HCT116 (cell line): ENCODE results near the gene CH25H. TPM values are rescaled to one million over a fixed set of nuclear protein-coding genes. Genes with fewer than 3 reads are reported as not detected.

Experiments used
- ATAC-seq: fragments of 200-7000 bp; cut with Tn5 transposase; 2 replicates; pipeline ENCODE4 v1.9.1; 2020; ENCODE audit warnings: mild to moderate bottlenecking, moderate library complexity
- BruUV-seq: library from RNA; stranded (reverse); fragments of 400-500 nt; replicated peaks from 2 replicates; lab custom pipeline; 2021; lab: Mats Ljungman, UMichigan
- CTCF ChIA-PET: fragments of 300-600 bp; sonication (Branson Sonifier 250); formaldehyde crosslinking; loops from one replicate; lab custom pipeline; 2021; ENCODE audit warnings: antibody characterized with exemption; lab: Charles Lee
- POLR2A ChIA-PET: fragments of 300-600, 350-600 bp; sonication (Branson Sonifier 250); formaldehyde crosslinking; loops from one replicate; lab custom pipeline; 2021; ENCODE audit warnings: antibody characterized with exemption; lab: Charles Lee
- RAD21 ChIA-PET, 2 experiments: fragments of 300-600 bp; sonication (Branson Sonifier 250); formaldehyde crosslinking; loops; one replicate each; lab custom pipeline; 2023; ENCODE audit warnings: low total read pairs in 2 of 2; ENCODE audit not compliant: uncharacterized antibody in 2 of 2, unreplicated experiment in 2 of 2, low non-redundant PET in 1 of 2; lab: Charles Lee
- DNase-seq: peaks from one replicate; pipeline ENCODE4 v3.0.0-alpha.2; 2010; ENCODE audit warnings: low read depth, low spot score
- H2AFZ ChIP-seq: fragments of 200-600 bp; shearing (Covaris generic), sonication (generic); 2 replicates; pipeline ENCODE4 v1.6.1; 2017; ENCODE audit warnings: low read depth, mixed run types, mixed read lengths, antibody characterized with exemption, low read length; ENCODE audit not compliant: poor library complexity, severe bottlenecking
- H3K27ac ChIP-seq: 2 replicates; pipeline ENCODE4 v1.5.1; 2012; ENCODE audit warnings: low read depth, low read length
- H3K27me3 ChIP-seq: fragments of 200-600 bp; sonication (generic); 2 replicates; pipeline ENCODE4 v1.6.1; 2016; ENCODE audit warnings: mixed run types, low read length, mixed read lengths; ENCODE audit not compliant: insufficient read depth
- H3K36me3 ChIP-seq, 2 experiments: fragments of 200-500 bp in 1 of 2; fragments of 200-600 bp in 1 of 2; sonication (Bioruptor generic) in 1 of 2; sonication (generic) in 1 of 2; 2 replicates each; pipeline versions ENCODE4 v1.5.1 to v1.6.1; 2014 to 2016; ENCODE audit warnings: low read length in 2 of 2, inconsistent platforms in 1 of 2, mixed read lengths in 1 of 2, mixed run types in 1 of 2; ENCODE audit not compliant: insufficient read depth in 2 of 2, control insufficient read depth in 1 of 2
- H3K4me1 ChIP-seq, 2 experiments: fragments of 200-600 bp in 1 of 2; sonication (generic) in 1 of 2; 2 replicates each; pipeline versions ENCODE4 v1.5.1 to v1.6.1; 2012 to 2017; ENCODE audit warnings: low read length in 2 of 2, inconsistent platforms in 1 of 2, mild to moderate bottlenecking in 1 of 2, mixed read lengths in 1 of 2, mixed run types in 1 of 2, moderate library complexity in 1 of 2; ENCODE audit not compliant: insufficient read depth in 2 of 2, control insufficient read depth in 1 of 2
- H3K4me2 ChIP-seq: fragments of 200-600 bp; sonication (generic); 2 replicates; pipeline ENCODE4 v1.6.1; 2017; ENCODE audit warnings: mixed run types, low read length, mixed read lengths
- H3K4me3 ChIP-seq, 2 experiments: fragments of 200-600 bp in 1 of 2; sonication (generic) in 1 of 2; replicated peaks in 1 of 2; 2 replicates each; pipeline ENCODE4 v1.5.1; 2011 to 2016; ENCODE audit warnings: low read length in 2 of 2, control low read depth in 1 of 2, low read depth in 1 of 2, mild to moderate bottlenecking in 1 of 2, mixed read lengths in 1 of 2, mixed run types in 1 of 2
- H3K79me2 ChIP-seq: fragments of 200-600 bp; sonication (generic); 2 replicates; pipeline ENCODE4 v1.6.1; 2017; ENCODE audit warnings: mild to moderate bottlenecking, mixed run types, low read length, moderate library complexity, mixed read lengths; ENCODE audit not compliant: insufficient read depth
- H3K9ac ChIP-seq: fragments of 200-600 bp; sonication (generic); 2 replicates; pipeline ENCODE4 v1.6.1; 2016; ENCODE audit warnings: low read length, mixed read lengths
- H3K9me2 ChIP-seq: fragments of 200-600 bp; sonication (generic), shearing (Covaris generic); 2 replicates; pipeline ENCODE4 v1.6.1; 2017; ENCODE audit warnings: mixed run types, mild to moderate bottlenecking, moderate library complexity; ENCODE audit not compliant: insufficient read depth
- H3K9me3 ChIP-seq, 2 experiments: fragments of 200-500 bp in 1 of 2; fragments of 200-600 bp in 1 of 2; sonication (Bioruptor generic) in 1 of 2; sonication (generic) in 1 of 2; 2 replicates each; pipeline ENCODE4 v1.6.1; 2014 to 2017; ENCODE audit warnings: low read length in 2 of 2, mixed read lengths in 2 of 2, inconsistent platforms in 1 of 2, low read depth in 1 of 2, mild to moderate bottlenecking in 1 of 2, mixed run types in 1 of 2, moderate library complexity in 1 of 2; ENCODE audit not compliant: control insufficient read depth in 1 of 2, insufficient read depth in 1 of 2
- H4K20me1 ChIP-seq: fragments of 200-600 bp; sonication (generic), shearing (Covaris generic); 2 replicates; pipeline ENCODE4 v1.6.1; 2017; ENCODE audit warnings: mixed run types, mild to moderate bottlenecking, moderate library complexity; ENCODE audit not compliant: insufficient read depth
- ATF3 ChIP-seq: IDR thresholded peaks from 2 replicates; pipeline ENCODE4 v1.6.1; 2012
- CBX3 ChIP-seq: IDR thresholded peaks from 2 replicates; pipeline ENCODE4 v1.6.1; 2012; ENCODE audit warnings: low read depth
- CEBPB ChIP-seq: IDR thresholded peaks from 2 replicates; pipeline ENCODE4 v1.6.1; 2012; ENCODE audit warnings: low read depth
- ELF1 ChIP-seq: IDR thresholded peaks from 2 replicates; pipeline ENCODE4 v1.6.1; 2012; ENCODE audit warnings: low read depth, borderline replicate concordance
- EZH2 ChIP-seq: fragments of 200-600 bp; sonication (generic); IDR thresholded peaks from 2 replicates; pipeline ENCODE4 v1.6.1; 2017; ENCODE audit warnings: antibody characterized with exemption, mixed run types
- FOSL1 ChIP-seq: IDR thresholded peaks from 2 replicates; pipeline ENCODE4 v1.6.1; 2012; ENCODE audit warnings: low read depth
- MAX ChIP-seq: IDR thresholded peaks from 2 replicates; pipeline ENCODE4 v1.6.1; 2012
- POLR2A ChIP-seq: IDR thresholded peaks from 2 replicates; pipeline ENCODE4 v1.7.0; 2011; ENCODE audit warnings: borderline replicate concordance; ENCODE audit not compliant: insufficient read depth, insufficient read length; ENCODE audit errors: extremely low read depth
- SRF ChIP-seq: IDR thresholded peaks from 2 replicates; pipeline ENCODE4 v1.6.1; 2012; ENCODE audit warnings: low read depth
- TCF7L2 ChIP-seq: IDR thresholded peaks from 2 replicates; pipeline ENCODE4 v1.7.0; 2011; ENCODE audit warnings: borderline replicate concordance, inconsistent platforms; ENCODE audit not compliant: insufficient read depth, insufficient read length; ENCODE audit errors: extremely low read depth
- YY1 ChIP-seq: IDR thresholded peaks from 2 replicates; pipeline ENCODE4 v1.6.1; 2011; ENCODE audit warnings: low read length, low read depth, moderate library complexity, mild to moderate bottlenecking; ENCODE audit not compliant: insufficient replicate concordance; ENCODE audit errors: extremely low read depth
- ZBTB33 ChIP-seq: IDR thresholded peaks from 2 replicates; pipeline ENCODE4 v1.6.1; 2011; ENCODE audit warnings: mild to moderate bottlenecking, low read length, moderate library complexity; ENCODE audit not compliant: insufficient replicate concordance; ENCODE audit errors: extremely low read depth
- ZFX ChIP-seq: fragments of 450-650 bp; IDR thresholded peaks from 2 replicates; pipeline ENCODE4 v1.6.1; 2017
- ZNF274 ChIP-seq: fragments of 200-500 bp; sonication (Bioruptor generic); IDR thresholded peaks from 2 replicates; pipeline ENCODE4 v1.6.1; 2014; ENCODE audit warnings: mild to moderate bottlenecking, low read depth, low read length, inconsistent platforms
- intact Hi-C: fragments of 100-400 bp; cut with micrococcal nuclease; formaldehyde crosslinking; loops from 2 replicates; pipeline ENCODE4 v1.10.0; 2022
- total RNA-seq: library from RNA; stranded (reverse); gene quantifications from one replicate; pipeline ENCODE4 v1.2.1, GENCODE V29; 2021; ENCODE audit not compliant: unreplicated experiment

The CH25H gene
- total RNA-seq, 1 experiment from 2014 or later: not detected

GRCh38 chr10:89235073-89235798 is 28.1 kb upstream of the CH25H start:
- ChIA-PET POLR2A (no interaction called here), CTCF (no interaction called here), RAD21 (no interaction called here)
- no peaks in the 10 kb centered on the region for H3K27me3 ChIP-seq
- H3K4me3 ChIP-seq: no peak overlapping the region
- no peak for TF ChIP-seq SRF
- no peak for TF ChIP-seq FOSL1
- no peak for TF ChIP-seq ELF1
- TF ChIP-seq ZBTB33: no peak
- TF ChIP-seq ZFX: no peak
- TF ChIP-seq ATF3: no peak
- TF ChIP-seq CEBPB: no peak
- TF ChIP-seq MAX: no peak
- no peak for TF ChIP-seq YY1
- TF ChIP-seq EZH2: no peak
- no peak for TF ChIP-seq TCF7L2
- no peak for TF ChIP-seq POLR2A
- no peak for TF ChIP-seq ZNF274
- TF ChIP-seq CBX3: no peak
- H3K9ac ChIP-seq: no peak overlapping the region
- DNase-seq (no peak), ATAC-seq (no peak)
- BruUV-seq: no TSS peak
- no peaks in the 10 kb centered on the region for H3K9me2 ChIP-seq
- H3K27ac ChIP-seq: no peak overlapping the region
- no peak overlapping the region for H2AFZ ChIP-seq
- H3K4me2 ChIP-seq: no peak overlapping the region
- H4K20me1 ChIP-seq: no peaks in the 10 kb centered on the region
- no peaks in the 10 kb centered on the region for H3K9me3 ChIP-seq
- no peaks in the 10 kb centered on the region for H3K79me2 ChIP-seq
- intact Hi-C loops: no loop called here
- H3K4me1 ChIP-seq: no peaks in the 10 kb centered on the region
- H3K36me3 ChIP-seq: no peaks in the 10 kb centered on the region
